GM23338 (cell line): ENCODE results near the gene LTBP2. TPM values are rescaled to one million over a fixed set of nuclear protein-coding genes. Genes with fewer than 3 reads are reported as not detected.

Source experiments
- CREB1 ChIP-seq: fragments of 250-450 bp; sonication (Bioruptor Pico); IDR thresholded peaks from 2 replicates; pipeline ENCODE4 v1.5.0; 2020; ENCODE audit warnings: low read depth, mild to moderate bottlenecking, moderate library complexity
- ETS1 ChIP-seq: IDR thresholded peaks from 2 replicates; pipeline ENCODE4 v1.6.1; 2016; ENCODE audit warnings: antibody characterized with exemption
- EZH2 ChIP-seq: fragments of 200-600 bp; sonication (generic); IDR thresholded peaks from one replicate; pipeline ENCODE4 v1.8.0; 2017; ENCODE audit warnings: antibody characterized with exemption, mild to moderate bottlenecking, low read depth; ENCODE audit not compliant: unreplicated experiment
- EZH2phosphoT487 ChIP-seq: fragments of 200-600 bp; sonication (generic); IDR thresholded peaks from one replicate; pipeline ENCODE4 v1.8.1; 2018; ENCODE audit warnings: antibody characterized with exemption; ENCODE audit not compliant: unreplicated experiment
- POLR2AphosphoS5 ChIP-seq: IDR thresholded peaks from 2 replicates; pipeline ENCODE4 v1.6.1; 2016; ENCODE audit warnings: antibody characterized with exemption, low read depth
- STAT1 ChIP-seq: IDR thresholded peaks from one replicate; pipeline ENCODE4 v1.6.1; 2016; ENCODE audit warnings: antibody characterized with exemption; ENCODE audit not compliant: unreplicated experiment
- ZNF114 ChIP-seq: fragments of 250-450 bp; sonication (Bioruptor Pico); IDR thresholded peaks from 2 replicates; pipeline ENCODE4 v1.5.0; 2020; ENCODE audit warnings: mild to moderate bottlenecking, moderate library complexity
- ZNF331 ChIP-seq: fragments of 250-450 bp; sonication (Bioruptor Pico); IDR thresholded peaks from 2 replicates; pipeline ENCODE4 v1.5.0; 2020; ENCODE audit warnings: low read depth, mild to moderate bottlenecking, moderate library complexity
- ZNF462 ChIP-seq: fragments of 250-450 bp; sonication (Bioruptor Pico); IDR thresholded peaks from 2 replicates; pipeline ENCODE4 v1.5.0; 2020; ENCODE audit warnings: mild to moderate bottlenecking, moderate library complexity
- polyA plus RNA-seq: library from polyadenylated mRNA; unstranded; fragments of >200 nt; fragmentation: Nextera tagmentation; extraction: Ambion mirVana; gene quantifications from 2 replicates; pipeline ENCODE4 v1.2.1, GENCODE V29; 2016
- total RNA-seq: library from RNA; depleted of rRNA; stranded (reverse); fragments of >200 nt; shearing (Covaris generic); gene quantifications from 2 replicates; pipeline ENCODE4 v1.2.3, GENCODE V29; 2014

The LTBP2 gene
- total and polyA plus RNA-seq, 2 experiments from 2014 or later: 0.27 to 0.49 TPM

GRCh38 chr14:74524812-74525135 lies 87.3 kb downstream of the LTBP2 start (continued):
- TF ChIP-seq ZNF462 (CRISPR knock-in tag): no peak
- no peak for TF ChIP-seq CREB1 (CRISPR knock-in tag)
- no peak for TF ChIP-seq ZNF114 (CRISPR knock-in tag)
- no peak for TF ChIP-seq EZH2phosphoT487
- TF ChIP-seq EZH2: no peak
- TF ChIP-seq ETS1: no peak
- no peak for TF ChIP-seq POLR2AphosphoS5
- no peak for TF ChIP-seq ZNF331 (CRISPR knock-in tag)
- TF ChIP-seq STAT1: no peak
